ENCODE data around the gene ARMC9. TPM values are rescaled to one million over a fixed set of nuclear protein-coding genes. Genes with fewer than 3 reads are reported as not detected.

ARMC9 gene
- total RNA-seq, 1 experiment from 2014 or later: 42.7 TPM

- in situ Hi-C loops (cut with HindIII; ENCODE audit: low pct_unique_long_range_greater_than_20kb, low sequenced_read_pairs): no loop called here
- no peaks in the 10 kb centered on the region for H3K4me1 ChIP-seq (ENCODE audit: control insufficient read depth, insufficient read depth, low read length)
- no peak overlapping the region for H3K4me3 ChIP-seq (ENCODE audit: low read depth in 2 of 2, low read length in 2 of 2)
- TF ChIP-seq CTCF (IDR thresholded peaks at IDR 0.05) (no peak), REST (IDR thresholded peaks at IDR 0.05; ENCODE audit: insufficient read depth in 1 of 2, low read depth in 2 of 2, low read length in 1 of 2) (no peak), POLR2AphosphoS5 (IDR thresholded peaks at IDR 0.05; ENCODE audit: low read depth, low read length) (no peak), SIN3A (IDR thresholded peaks at IDR 0.05; ENCODE audit: borderline replicate concordance, insufficient read depth, low read depth, low read length) (no peak), TCF7L2 (IDR thresholded peaks at IDR 0.05; ENCODE audit: low read depth, low read length) (no peak)
- POLR2A ChIA-PET: no interaction called here
- no peaks in the 10 kb centered on the region for H3K27me3 ChIP-seq (ENCODE audit: control insufficient read depth, insufficient read depth, low read length)
- no TSS peak for BruUV-seq (replicated peaks)
- H3K9me3 ChIP-seq (ENCODE audit: control insufficient read depth, insufficient read depth, low read depth, low read length): no peaks in the 10 kb centered on the region
- no peaks in the 10 kb centered on the region for H3K36me3 ChIP-seq (ENCODE audit: control insufficient read depth, insufficient read depth, low read length)
- DNase-seq (ENCODE audit: low read depth, low spot score): no peak
- CTCF ChIA-PET: no interaction called here
- ATAC-seq: no peak
- intact Hi-C loops (cut with micrococcal nuclease; ENCODE audit: unreplicated experiment): no loop called here
- H3K27ac ChIP-seq (ENCODE audit: low read length): no peak overlapping the region
Measured at GRCh38 chr2:231259104-231259503, 60.7 kb downstream of the ARMC9 start.

GRCh38 chr2:231260442-231261208, 62.2 kb downstream of the ARMC9 start:
- no peaks in the 10 kb centered on the region for H3K9me3 ChIP-seq (ENCODE audit: control insufficient read depth, insufficient read depth, low read depth, low read length)
- DNase-seq (ENCODE audit: low read depth, low spot score) (no peak), ATAC-seq (no peak)
- TF ChIP-seq TCF7L2 (IDR thresholded peaks at IDR 0.05; ENCODE audit: low read depth, low read length): no peak
- no peak for TF ChIP-seq CTCF (IDR thresholded peaks at IDR 0.05)
- no peak for TF ChIP-seq SIN3A (IDR thresholded peaks at IDR 0.05; ENCODE audit: borderline replicate concordance, insufficient read depth, low read depth, low read length)
- no peak for TF ChIP-seq POLR2AphosphoS5 (IDR thresholded peaks at IDR 0.05; ENCODE audit: low read depth, low read length)
- TF ChIP-seq REST (IDR thresholded peaks at IDR 0.05; ENCODE audit: insufficient read depth in 1 of 2, low read depth in 2 of 2, low read length in 1 of 2): no peak
- no peaks in the 10 kb centered on the region for H3K27me3 ChIP-seq (ENCODE audit: control insufficient read depth, insufficient read depth, low read length)
- H3K4me3 ChIP-seq (ENCODE audit: low read depth in 2 of 2, low read length in 2 of 2): no peak overlapping the region
- intact Hi-C loops (cut with micrococcal nuclease; ENCODE audit: unreplicated experiment): no loop called here
- CTCF ChIA-PET: no interaction called here
- no peaks in the 10 kb centered on the region for H3K36me3 ChIP-seq (ENCODE audit: control insufficient read depth, insufficient read depth, low read length)
- no peak overlapping the region for H3K27ac ChIP-seq (ENCODE audit: low read length)
- H3K4me1 ChIP-seq (ENCODE audit: control insufficient read depth, insufficient read depth, low read length): no peaks in the 10 kb centered on the region
- no TSS peak for BruUV-seq (replicated peaks)
- in situ Hi-C loops (cut with HindIII; ENCODE audit: low pct_unique_long_range_greater_than_20kb, low sequenced_read_pairs): no loop called here
- POLR2A ChIA-PET: no interaction called here
